GM19467 (cell line): Measurements from ENCODE around the gene ANKRD34A.

Experiments
- ATAC-seq: cut with Tn5 transposase; IDR thresholded peaks from one replicate; pipeline ENCODE4 v1.9.1; 2021; ENCODE audit warnings: mild to moderate bottlenecking, moderate library complexity; ENCODE audit not compliant: unreplicated experiment

ANKRD34A gene

DNA sequence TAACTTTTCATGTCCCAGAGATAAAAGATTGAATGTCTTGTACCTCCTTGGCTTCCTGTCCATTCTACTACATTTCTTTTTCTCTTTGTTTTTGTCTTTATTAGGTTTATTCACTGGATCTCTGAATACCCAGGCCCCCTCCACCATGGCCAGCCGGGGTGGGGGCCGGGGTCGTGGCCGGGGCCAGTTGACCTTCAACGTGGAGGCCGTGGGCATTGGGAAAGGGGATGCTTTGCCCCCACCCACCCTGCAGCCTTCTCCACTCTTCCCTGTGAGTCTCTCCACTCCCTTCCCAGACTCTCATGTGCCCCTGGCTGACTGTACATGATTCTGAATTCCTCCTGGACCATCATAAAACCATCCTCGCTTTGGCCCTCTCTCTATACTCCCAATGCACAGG, 10.3 kb upstream of the ANKRD34A start:
- no peak for ATAC-seq

DNA sequence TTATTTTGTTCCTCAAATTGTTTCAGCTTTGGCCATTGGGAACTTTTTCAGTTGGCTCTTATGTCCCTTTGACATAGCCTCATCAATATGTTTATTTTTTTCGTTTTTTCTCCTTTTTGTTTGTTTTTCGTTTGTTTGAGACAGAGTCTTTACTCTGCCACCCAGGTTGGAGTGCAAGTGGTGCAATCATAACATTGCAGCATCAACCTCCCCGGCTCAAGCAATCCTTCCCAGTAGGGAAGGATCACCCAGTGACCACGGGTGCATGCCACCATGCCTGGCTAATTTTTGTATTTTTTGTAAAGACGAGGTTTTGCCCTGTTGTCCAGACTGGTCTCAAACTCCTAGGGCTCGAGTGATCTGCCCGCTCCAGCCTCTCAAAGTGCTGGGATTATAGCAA, 8.2 kb upstream of the ANKRD34A start:
- ATAC-seq: no peak

DNA sequence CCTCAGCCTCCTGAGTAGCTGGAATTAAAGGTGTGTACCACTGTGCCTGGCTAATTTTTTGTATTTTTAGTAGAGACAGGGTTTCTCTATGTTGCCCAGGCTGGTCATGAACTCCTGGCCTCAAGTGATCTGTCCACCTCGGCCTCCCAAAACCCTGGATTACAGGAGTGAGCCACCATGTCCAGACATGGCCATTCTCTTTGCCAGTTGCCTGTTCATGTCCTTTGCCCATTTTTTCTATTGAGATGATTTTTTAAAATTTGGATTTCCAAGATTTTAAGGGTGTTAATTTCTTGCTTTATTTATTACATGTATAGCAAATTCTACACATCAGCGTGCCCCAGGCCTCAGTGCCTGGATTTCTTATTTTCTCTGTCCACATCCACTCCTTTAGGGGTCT, 2.9 kb upstream of the ANKRD34A start:
- ATAC-seq: no peak

DNA sequence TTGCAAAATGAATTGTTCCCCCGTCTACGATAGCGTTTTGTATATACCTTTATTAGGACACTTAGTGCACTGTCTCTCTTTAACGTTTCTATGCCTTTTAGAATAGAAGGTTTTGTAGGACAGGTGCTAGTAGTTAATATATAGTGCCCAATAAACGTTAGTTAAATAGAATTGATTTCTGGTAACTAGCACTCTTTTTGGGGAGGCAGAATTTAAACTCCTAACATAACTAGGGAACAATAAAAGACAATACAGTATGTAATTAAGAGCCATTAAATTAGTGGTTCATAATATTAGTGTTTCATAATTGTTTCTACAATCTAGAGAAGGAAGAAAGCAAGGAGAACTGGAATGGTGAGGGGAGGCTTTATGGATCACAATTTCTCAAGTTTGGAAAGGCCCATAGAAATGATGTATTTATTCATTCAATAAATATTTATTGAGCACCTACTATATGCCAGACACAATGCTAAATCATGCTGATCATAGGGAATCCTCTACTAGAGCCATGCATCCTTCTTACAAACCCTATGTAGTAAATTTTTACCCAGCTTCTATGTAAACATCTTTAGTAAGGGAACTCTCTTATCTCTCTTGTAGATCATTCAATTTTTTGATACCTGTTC, 857 bp upstream of the ANKRD34A start:
- no peak for ATAC-seq

DNA sequence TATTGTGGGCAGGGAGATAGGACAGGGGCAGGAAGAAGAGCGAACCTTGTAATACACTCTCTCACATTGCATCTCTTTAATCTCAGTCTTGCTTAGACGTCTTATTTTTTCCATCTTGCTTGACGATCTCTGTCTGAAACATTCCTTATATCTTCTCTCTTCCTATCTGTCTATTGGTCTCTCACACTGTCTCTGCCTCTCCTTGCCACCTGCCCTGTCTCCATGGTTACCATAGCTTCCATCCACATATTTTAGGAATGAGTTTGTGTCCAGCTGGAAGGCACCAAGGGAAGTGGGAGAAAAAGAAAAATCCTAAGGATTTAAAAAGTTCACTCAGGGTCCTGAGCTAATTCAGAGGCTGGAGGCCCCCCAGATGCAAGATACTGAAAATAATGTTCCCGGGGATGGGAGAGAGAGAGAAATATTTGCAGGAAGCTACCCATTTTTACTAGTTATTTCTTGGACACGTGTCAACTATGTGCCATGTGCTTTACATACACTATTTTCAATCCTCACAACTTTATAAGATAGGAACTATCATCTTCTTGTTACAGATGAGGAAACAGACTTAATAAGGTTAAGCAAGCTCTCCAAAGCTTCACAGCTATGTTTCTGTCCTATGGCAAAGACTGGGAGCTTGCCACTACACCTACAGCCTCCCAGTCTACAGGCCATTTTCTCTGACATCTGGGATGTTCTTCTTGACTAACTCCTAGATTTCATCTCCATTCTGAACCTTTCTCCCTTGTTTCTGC, 933 bp downstream of the ANKRD34A start:
- ATAC-seq: no peak

DNA sequence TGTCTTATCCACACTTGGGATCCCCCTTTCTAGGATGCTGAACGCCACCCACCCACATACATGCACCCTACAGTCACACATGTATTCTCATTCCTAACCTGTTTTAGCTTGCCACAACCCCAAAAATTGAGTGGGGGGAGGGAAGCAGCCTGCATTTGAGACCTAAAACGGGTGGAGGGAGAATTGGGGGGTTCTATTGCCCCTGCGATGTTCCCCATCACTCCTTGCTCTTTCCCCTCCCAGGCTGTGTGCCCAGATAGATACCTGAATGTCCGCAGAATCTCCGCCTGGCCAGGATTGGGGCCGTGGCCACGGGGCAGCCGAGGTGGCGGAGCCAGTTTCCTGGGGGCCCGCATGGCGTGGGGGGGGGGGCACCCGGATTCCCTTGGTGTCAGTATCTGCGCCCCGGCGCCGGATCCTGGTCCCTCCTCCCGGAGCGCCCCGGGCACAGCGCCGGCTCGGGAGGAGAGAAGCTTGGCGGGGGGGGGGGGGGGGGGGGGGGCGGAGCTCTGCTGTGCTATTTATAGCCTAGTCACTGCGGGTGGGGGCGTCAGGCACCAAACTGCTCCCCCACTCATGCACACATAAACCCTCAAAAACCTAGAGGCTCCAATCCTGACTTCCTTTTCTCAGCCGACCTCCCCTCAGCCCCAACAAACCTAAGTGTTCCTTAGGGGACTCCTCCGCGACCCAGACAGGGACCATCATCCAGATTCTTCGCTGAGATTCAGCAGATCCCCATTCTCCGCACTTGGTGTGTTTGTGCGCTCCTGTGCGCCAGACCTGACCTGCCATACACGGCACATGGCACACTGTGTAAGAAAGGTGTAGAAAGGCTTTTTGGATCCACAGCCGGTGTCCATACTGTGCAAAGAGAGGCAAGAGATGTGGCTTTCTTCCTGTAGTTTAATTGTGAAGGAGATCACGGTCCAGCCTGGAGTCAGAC, 1.9 kb downstream of the ANKRD34A start:
- ATAC-seq: no peak

DNA sequence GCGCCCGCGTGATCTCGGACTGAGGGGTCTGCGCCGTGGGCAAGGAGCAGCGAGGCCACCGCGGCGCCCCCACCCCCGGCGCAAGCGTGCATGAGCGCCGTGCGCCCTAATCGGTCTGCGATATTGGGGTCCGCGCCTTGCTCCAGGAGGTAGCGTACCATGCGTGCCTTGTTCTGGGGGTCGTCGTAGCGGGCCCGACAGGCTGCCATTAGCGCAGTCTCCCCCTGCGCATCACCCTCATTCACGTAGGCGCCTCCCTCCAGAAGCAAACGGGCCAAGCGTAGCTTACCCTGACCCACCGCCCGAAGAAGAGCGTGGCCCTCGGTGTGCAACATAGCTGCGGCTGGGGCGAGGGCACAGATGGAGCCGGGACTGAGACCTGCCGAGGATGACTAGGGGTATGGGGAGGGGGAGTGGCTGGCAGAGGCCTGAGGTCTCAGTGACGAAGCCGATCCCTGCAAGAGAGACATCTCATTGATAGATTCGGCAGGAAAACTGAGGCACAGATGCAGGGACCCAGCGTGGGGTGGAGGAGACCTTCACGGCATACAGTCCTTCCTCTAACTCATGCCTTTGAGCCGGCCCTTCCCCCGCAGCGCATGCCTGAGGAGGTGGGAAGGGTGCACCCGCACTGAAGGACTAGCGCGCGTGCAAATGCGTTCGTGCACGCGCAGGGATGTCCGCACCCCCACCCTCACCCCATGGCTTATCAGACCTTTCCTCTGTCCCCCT, 2.8 kb downstream of the ANKRD34A start:
- no peak for ATAC-seq

DNA sequence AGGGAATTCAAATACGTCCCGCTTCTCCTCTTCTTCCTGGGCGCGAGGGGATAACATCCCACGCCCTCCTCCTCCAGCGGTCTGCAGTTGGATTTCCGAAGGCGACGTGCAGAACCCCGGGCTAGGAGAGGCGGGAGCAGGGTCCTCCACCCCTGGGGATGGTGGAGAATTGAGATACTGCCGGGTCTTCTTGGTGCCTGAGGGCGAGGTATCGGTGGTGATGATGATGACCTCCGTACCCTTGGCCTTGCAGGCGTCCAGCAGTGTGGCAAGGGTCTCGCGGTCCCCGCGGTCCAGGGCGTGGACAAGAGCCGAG, 3.3 kb downstream of the ANKRD34A start:
- ATAC-seq: no peak

DNA sequence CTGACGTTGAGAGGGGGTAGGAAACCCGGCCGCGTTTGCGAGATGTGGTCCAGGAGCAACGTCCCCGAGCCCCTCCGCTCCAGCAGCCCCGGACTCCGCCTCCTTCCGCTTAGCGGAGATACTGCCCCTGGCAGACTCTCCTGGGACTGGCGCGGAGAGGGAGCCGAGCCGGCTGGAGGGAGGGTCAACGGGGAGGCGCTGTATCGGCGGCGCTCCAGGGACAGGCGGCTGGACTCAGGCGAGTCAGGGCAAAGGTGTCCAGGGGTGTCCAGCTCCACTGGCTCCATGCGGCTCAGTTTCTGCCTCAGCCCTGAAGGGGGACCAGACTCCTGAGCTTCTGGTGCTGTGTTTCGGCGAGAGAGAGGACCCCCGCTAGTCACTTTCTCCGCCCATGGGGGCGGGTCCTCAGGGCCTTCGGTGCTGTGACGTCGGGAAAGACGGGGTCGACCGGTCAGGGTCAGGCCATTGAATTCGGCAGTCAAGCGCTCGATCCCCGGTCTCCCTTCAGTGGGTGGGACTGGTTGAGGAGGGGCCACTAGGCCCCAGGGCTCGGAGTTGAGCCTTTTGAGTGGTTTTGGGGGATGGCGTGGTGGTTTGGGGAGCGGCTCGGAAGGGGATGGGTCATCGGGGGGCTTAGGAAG, 3.8 kb downstream of the ANKRD34A start:
- no peak for ATAC-seq

DNA sequence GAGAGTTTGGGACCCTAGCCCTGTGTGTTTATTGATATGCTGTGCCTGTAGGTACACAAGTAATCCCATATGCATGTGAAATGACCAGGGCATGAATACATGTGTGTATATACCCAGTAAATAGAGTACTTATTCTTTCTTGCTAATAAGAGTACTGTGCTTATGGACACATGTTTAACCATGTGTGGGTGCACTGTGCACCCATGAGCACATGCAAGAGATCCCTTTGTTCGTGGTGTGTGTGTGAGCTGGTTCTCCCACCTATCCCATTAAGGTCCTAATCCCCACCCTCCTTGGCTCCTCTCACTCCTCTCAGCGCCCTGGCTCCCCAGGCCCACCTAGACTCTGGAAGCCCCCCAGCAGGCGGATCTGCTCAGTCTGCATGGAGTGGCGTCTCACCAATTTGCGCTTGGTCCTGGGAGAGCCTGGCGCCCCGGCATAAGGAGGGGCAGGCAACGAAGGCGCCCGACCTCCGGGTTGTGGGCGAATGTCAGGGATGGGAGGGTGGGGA, 4.4 kb downstream of the ANKRD34A start:
- no peak for ATAC-seq

DNA sequence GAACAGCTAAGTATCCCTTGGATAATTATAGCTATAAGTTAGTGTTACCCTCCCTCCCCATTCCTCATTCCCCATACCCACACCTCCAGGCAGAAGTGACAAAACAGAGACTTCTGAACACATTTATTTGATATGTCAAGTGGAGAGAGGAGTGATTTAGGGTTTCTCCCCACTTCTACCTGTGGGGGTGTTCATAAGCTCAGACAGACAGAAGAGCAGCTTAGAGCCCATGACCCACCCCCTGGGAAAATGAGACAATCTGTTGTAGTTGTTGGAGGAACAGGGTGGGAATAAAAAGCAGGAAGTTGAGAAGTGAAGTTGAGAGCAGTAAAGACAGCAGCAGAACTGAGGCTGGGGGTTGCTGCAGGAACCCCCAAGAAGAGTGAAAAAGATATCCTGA, 5.0 kb downstream of the ANKRD34A start:
- ATAC-seq: no peak

DNA sequence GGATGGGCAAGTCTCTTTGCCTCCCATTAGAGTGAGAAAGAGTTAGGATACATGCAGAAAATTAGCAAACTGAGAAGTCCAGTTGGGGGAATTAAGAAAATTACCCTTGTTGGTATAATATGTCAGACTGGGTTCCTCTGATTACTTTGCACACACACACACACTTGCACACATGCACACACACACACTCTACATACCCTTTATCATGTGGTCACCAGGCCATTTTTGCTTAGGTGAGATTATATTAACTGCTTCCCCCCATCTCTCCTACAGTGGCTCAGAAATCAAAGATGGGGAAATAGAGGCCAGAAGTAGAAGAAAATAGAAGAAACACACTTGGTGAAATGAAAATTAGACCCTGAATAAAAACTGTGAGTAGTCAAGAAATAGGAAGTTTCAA, 5.6 kb downstream of the ANKRD34A start:
- ATAC-seq: no peak

DNA sequence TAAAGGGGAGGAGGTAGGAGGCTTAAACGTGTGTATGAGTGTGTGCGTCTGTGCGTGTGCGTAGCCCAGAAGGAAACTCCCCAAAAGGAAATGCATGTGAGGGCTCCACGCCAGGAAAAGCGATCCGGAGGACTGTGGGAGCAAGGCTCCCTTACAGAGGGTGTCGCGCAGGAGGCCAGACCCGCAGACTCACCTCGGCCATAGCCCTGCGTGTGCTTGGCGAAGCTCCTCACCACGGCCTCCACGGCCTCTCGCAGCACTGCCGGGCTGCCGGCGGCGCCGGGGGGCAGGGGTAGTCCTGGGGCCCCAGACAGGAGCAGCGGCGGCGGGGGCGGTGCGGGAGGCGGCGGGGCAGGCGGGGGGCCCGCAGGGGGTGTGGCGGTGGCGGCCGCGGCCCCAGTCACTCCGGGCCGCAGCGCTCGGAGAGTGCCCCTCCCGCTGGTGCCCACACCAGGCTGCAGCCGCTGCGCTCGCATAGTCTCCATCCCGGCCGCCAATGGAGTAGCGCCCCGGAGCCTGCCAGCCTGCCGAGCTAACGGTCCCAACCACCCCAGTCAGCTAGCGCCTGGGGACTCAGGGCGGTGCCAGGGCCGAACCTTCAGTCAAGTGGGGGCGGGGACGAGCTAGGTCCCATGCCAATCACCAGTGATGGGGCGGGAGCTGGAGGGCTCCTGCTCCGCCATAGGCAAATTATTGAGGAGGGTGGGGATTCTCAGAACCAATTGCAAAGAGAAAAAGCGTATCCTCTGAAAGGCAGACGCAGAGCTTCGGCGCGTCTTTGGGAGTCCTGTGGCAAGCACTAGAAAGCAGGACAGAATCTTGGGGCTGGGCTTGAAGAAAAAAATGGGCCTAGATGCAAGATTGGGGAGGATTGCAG, 6.7 kb downstream of the ANKRD34A start, which contains the start of gene LIX1L:
TSS of gene LIX1L (minus strand) at position 575 of the 877 bp plus-strand sequence. CDS start at position 485, 90 bp downstream.
- peak; percentile 79 for ATAC-seq

DNA sequence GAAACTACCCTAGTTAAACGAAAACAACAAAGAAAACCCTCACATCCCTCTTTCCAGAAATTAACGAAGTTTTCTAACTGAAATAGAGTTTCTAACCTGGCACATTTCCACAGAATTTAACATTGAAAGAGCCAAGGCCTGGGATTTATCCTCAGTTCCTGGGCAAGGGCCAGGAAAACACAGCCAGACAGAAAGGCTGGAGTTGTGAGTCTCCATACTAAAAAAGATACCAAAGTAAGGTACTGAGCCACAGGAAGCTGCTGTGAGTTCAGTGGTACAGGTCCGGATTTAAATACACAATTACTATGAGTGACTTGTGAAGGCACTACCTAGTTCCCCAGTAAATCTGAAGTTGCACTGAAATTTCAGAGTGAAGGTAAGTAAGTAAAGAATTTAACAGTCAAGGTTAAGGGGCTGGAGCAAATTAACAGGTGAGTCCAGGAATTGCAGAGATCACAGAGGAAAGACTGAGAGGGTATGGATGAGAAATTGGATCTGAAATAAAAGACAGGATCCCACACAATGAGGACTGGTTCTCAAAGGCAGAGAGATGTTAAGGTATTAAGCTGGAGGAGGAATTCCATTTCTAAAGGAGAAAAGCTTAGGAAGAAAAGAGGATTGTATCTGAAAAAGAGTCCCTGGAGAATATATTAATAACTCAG, 7.5 kb downstream of the ANKRD34A start:
- no peak for ATAC-seq

DNA sequence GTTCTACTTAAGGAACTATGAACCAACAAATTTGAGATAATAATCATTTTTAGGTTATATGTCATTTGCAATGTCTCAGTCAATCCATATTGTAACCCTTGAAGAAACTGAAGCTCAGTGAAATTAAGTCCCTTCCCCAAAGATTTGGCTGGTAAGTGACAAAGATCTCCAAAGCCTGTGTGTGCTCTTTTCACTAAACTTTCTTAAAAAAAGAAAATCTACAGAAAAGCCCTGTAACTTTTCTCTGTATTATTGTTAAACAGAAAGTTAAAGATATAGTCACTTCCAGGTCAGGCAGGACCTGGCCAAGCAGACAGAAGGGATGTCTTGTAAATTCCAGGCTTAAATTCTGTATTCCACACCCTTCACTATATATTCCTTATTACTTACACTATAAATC, 8.0 kb downstream of the ANKRD34A start:
- no peak for ATAC-seq

DNA sequence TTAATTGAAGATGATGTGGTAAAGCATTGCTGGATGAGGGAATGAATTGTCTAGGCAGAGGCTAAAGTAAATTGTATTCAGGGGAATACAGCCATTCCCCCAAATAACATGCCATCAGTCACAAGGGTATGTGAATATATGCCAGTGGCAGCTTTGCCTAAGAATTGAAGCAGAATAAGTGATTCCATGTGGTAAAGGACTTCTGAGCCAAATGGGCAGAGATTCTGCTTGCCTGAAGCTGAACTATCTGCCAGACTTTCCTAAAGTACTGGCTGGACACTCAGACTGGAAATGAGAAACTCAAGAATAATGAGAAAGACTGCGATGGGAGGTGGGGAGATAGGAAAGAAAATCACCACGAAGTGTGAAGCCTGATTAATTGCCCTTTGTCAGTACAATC, 8.9 kb downstream of the ANKRD34A start:
- ATAC-seq: no peak

DNA sequence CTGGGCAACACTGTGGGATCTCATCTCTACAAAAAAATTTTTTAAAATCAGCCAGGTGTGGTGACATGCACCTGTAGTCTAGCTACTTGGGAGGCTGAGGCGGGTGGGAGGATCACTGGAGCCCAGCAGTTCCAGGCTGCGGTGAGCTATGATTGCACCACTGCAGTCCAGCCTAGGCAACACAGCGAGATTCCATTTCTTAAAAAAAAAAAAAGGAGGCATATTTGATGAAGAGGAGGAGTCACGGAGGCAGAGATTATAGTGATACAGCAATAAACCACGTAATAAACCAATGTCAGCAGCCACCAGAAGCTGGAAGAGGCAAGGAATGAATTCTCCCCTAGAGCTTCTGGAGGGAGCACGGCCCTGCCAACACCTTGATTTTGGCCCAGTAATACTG, 10.5 kb downstream of the ANKRD34A start:
- ATAC-seq: no peak

DNA sequence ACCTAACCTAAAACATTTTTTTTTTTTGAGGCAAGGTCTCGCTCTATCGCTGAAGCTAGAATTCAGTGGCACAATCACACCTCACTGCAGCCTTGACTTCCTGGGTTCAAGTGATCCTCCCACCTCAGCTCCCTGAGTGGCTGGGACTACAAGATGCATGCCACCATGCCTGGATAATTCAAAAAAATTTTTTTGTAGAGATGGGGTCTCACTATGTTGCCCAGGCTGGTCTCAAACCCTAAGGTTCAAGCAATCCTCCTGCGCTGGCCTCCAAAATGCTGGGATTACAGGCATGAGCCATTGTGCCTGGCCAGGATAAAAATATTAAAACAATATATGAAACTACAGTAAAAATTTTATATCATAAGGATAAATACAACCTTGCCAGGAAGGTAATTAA, 11.5 kb downstream of the ANKRD34A start:
- ATAC-seq: no peak

DNA sequence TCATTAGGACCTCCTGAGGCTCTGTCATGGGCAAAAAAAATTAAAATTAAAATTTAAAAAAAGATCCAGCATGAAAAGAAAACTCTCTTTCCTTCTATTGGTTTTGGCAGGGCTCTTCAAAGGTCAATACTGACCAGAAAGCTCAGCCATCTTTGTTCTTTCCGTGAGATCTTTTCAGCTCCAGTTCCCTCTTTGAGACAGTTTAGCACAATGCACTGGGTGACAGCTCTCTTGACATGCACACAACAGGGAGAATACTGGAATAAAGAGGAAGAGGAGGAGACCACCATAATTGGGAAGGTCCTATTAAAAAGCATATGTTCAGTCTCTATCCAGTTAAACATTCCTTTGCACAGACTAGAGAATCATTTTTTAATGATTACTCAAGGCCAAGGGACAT, 12.8 kb downstream of the ANKRD34A start:
- no peak for ATAC-seq
